ENCODE results near the gene PLPPR4.

PLPPR4 gene

DNA sequence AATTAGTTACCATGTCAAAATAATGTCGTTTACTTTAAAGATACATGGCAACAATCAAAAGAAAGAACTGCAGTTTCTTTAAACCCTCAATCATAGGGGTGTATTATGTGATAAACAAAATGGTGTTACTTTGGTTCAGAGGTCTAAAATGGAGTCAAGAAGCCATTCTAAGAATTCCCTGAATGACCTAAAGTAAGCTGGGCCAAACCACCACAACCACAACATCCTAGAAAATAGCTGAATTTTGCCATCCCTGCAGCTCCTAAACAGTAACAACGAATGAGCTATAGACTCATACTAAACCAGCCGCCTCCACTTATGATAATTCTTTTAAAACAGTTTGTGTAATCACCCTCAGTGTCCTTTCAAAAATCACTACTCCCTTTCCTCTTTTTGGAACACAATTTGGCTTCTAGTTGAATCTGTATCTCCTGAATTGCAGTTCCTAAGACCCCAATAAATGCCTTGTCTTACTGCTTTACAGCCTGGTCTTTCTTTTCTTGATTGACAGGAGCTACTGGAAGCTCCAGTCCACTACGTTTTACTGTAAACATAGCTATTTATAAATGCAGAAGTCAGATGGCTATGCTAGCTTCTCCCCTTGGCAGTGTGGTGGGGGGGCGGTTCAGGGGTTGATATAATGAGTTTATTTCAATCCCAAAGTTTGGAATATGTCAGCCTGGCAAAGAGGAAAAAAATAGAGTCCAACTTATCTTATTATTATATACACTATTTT, 84.3 kb downstream of the PLPPR4 start:
- DNase-seq (ENCODE audit: low spot score), result no peak
- in situ Hi-C loops (cut with MboI; ENCODE audit: low pct_unique_long_range_greater_than_20kb, low sequenced_read_pairs, unreplicated experiment), result no loop called here
- TF ChIP-seq CTCF (IDR thresholded peaks at IDR 0.05; ENCODE audit: extremely low read depth, insufficient read depth, missing control alignments), result no peak

GRCh38 chr1:99352821-99353220, 88.5 kb downstream of the PLPPR4 start:
- TF ChIP-seq CTCF (IDR thresholded peaks at IDR 0.05; ENCODE audit: extremely low read depth, insufficient read depth, missing control alignments), result no peak
- in situ Hi-C loops (cut with MboI; ENCODE audit: low pct_unique_long_range_greater_than_20kb, low sequenced_read_pairs, unreplicated experiment), result no loop called here
- DNase-seq (ENCODE audit: low spot score), result no peak

- no peak for DNase-seq (ENCODE audit: low spot score)
- TF ChIP-seq CTCF (IDR thresholded peaks at IDR 0.05; ENCODE audit: extremely low read depth, insufficient read depth, missing control alignments), result no peak
- in situ Hi-C loops (cut with MboI; ENCODE audit: low pct_unique_long_range_greater_than_20kb, low sequenced_read_pairs, unreplicated experiment), result no loop called here
These were observed 94.5 kb downstream of the PLPPR4 start for GRCh38 chr1:99358770-99359169.

All from GM13977 (cell line).